PC-9 (cell line): ENCODE data around the gene TP53RK.

Experiments used
- CTCF ChIP-seq: fragments of 200-600 bp; sonication (generic); conservative IDR thresholded peaks from 2 replicates; pipeline ENCODE4 v1.6.1; 2017; ENCODE audit warnings: mixed run types, antibody characterized with exemption, mild to moderate bottlenecking, moderate library complexity
- EZH2 ChIP-seq: fragments of 200-600 bp; sonication (generic); IDR thresholded peaks from 2 replicates; pipeline ENCODE4 v1.8.0; 2017; ENCODE audit warnings: antibody characterized with exemption, low read depth

DNA sequence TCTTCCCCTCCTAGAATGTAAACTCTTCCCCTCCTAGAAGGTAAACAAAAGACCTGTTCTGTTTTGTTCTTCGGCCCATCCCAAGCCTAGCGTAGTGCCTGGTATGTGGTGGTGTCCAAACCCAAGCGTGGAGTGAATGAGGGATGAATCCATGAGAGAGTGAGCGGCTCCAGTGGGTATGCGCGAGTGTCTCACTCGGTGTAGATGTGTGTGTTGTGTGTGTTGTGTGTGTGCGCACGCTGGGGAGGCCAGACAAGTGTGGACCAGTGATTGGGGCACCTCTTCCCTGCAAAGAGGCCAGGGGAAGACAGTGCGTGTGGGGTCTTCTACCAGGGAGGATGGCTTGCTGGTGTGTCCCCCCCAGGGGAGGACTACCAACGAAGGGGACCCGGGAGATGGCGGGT, 19.8 kb upstream of the TP53RK start:
- TF ChIP-seq EZH2 (no peak), CTCF (no peak)
